Right atrium auricular region (tissue), 2 donors: ENCODE data around the gene ZBTB11. TPM values are rescaled to one million over a fixed set of nuclear protein-coding genes. Genes with fewer than 3 reads are reported as not detected.
A peak's percentile ranks its signal among the peaks of the same experiment; 100 is the strongest.

ENCODE experiments used
- DNase-seq: peaks from one replicate; pipeline ENCODE4 v3.0.0-alpha.2; 2019; ENCODE audit warnings: low spot score
- H3K27ac ChIP-seq, 2 donors: fragments of 200-600 bp; sonication (generic); 1 replicate in 1 of 2; 2 replicates in 1 of 2; pipeline ENCODE4 v1.5.1; 2016 to 2019
- H3K27me3 ChIP-seq, 2 donors: fragments of 200-600 bp; sonication (generic); one replicate each; pipeline versions ENCODE4 v1.5.1 to v1.6.0; 2017 to 2019
- H3K36me3 ChIP-seq: fragments of 200-600 bp; sonication (generic); one replicate; pipeline ENCODE4 v1.5.1; 2016
- H3K4me1 ChIP-seq, 2 donors: fragments of 200-600 bp; sonication (generic); one replicate each; pipeline versions ENCODE4 v1.5.1 to v1.6.0; 2017 to 2019
- H3K4me3 ChIP-seq, 2 donors: fragments of 200-600 bp; sonication (generic); 1 replicate in 1 of 2; 2 replicates in 1 of 2; pipeline ENCODE4 v1.5.1; 2017 to 2019; ENCODE audit warnings: mild to moderate bottlenecking in 1 of 2, moderate library complexity in 1 of 2
- H3K9me3 ChIP-seq, 2 donors: fragments of 200-600 bp; sonication (generic); one replicate each; pipeline ENCODE4 v1.5.1; 2019
- CTCF ChIP-seq, 2 donors: fragments of 200-600 bp; sonication (generic); IDR thresholded peaks; one replicate each; pipeline ENCODE4 v1.5.1; 2019; ENCODE audit warnings: antibody characterized with exemption in 2 of 2
- total RNA-seq, 2 donors: library from RNA; depleted of rRNA; stranded (reverse); fragments of >200 nt; gene quantifications; one replicate each; pipeline ENCODE4 v1.1.0, GENCODE V29; 2016

ZBTB11 gene
- total RNA-seq, result 10 to 100 TPM in 1 of 2 donors, 1 to 10 TPM in 1; 9.8 to 10.4 TPM

GRCh38 chr3:101676765-101677435 lies at the start of gene ZBTB11:
Gene ZBTB11, minus strand, starts transcription at chr3:101677132. Its CDS starts 218 bp downstream, at chr3:101676914.
- Histone ChIP-seq H3K4me1 (peaks cover 0 to 25% of the 10 kb centered on the region in 2 donors), H3K27ac (peak within 1 kb of the TSS; percentile 95 to 96), H3K36me3 (peaks cover 27% of the 10 kb centered on the region), H3K9me3 (no peaks in the 10 kb centered on the region), H3K4me3 (peak within 1 kb of the TSS; percentile 98 to 99), H3K27me3 (no peaks in the 10 kb centered on the region)
- peak in 1 of 2 donors; percentile 55 for TF ChIP-seq CTCF (IDR thresholded peaks at IDR 0.05)
- peak; percentile 100 for DNase-seq

GRCh38 chr3:101725890-101726275 lies 49.0 kb upstream of the ZBTB11 start:
- no peak for DNase-seq
- no peak for TF ChIP-seq CTCF (IDR thresholded peaks at IDR 0.05)
- peak overlapping the region; percentile 60 to 72 for H3K4me3 ChIP-seq
- peaks cover 0 to 14% of the 10 kb centered on the region in 2 donors for H3K4me1 ChIP-seq
- H3K27me3 ChIP-seq, result no peaks in the 10 kb centered on the region
- no peak overlapping the region for H3K27ac ChIP-seq
- H3K36me3 ChIP-seq, result no peaks in the 10 kb centered on the region
- H3K9me3 ChIP-seq, result no peaks in the 10 kb centered on the region

DNA sequence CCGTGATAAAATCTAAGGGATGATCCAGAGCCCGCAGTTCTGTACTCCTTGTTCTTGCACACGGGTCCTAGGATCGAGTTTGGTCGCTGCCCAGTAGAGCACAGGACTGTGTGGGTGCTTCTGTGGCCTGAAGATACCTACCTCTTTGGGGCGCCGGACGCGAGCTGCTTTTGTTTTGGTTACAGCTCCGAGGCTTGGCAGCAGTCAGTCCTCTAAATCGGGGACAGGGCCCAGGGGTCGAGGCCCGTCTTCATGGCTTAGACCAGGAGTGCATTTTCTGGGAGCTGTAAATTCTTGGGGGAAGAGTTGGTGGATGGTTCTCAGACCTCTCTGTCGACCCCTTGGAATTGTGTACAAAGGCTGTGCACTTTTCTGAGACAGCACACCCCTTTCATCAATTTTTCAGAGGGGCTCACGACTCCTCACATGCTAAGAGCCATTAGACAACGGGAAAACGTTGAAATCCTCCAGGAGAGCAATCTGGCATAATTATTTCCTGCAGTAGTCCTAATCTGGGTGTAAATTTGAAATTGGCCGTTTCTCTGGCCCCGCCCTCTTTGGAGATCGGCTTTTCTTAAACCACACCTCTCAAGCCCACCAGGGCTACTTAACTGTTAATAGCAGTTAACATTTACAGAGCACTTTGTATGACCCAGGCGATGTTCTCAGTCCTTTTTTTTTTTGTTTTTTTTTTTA lies 48.4 kb upstream of the ZBTB11 start:
- no peak for DNase-seq
- peaks cover 0 to 14% of the 10 kb centered on the region in 2 donors for H3K4me1 ChIP-seq
- no peaks in the 10 kb centered on the region for H3K9me3 ChIP-seq
- no peaks in the 10 kb centered on the region for H3K36me3 ChIP-seq
- TF ChIP-seq CTCF (IDR thresholded peaks at IDR 0.05), result no peak
- no peaks in the 10 kb centered on the region for H3K27me3 ChIP-seq
- H3K4me3 ChIP-seq, result peak overlapping the region; percentile 60 to 72
- peak overlapping the region; percentile 72 to 78 for H3K27ac ChIP-seq

- peak within 1 kb of the TSS; percentile 60 to 72 for H3K4me3 ChIP-seq
- H3K27me3 ChIP-seq, result no peaks in the 10 kb centered on the region
- H3K4me1 ChIP-seq, result peaks cover 0 to 14% of the 10 kb centered on the region in 2 donors
- DNase-seq, result peak; percentile 92
- no peaks in the 10 kb centered on the region for H3K36me3 ChIP-seq
- peak in 1 of 2 donors; percentile 13 for TF ChIP-seq CTCF (IDR thresholded peaks at IDR 0.05)
- H3K27ac ChIP-seq, result peak within 1 kb of the TSS; percentile 72 to 78
- H3K9me3 ChIP-seq, result no peaks in the 10 kb centered on the region
These were observed 47.6 kb upstream of the ZBTB11 start, which contains the start of gene CEP97 for GRCh38 chr3:101724329-101725193. Gene CEP97, plus strand, starts transcription at chr3:101724614. Its CDS starts 63 bp downstream, at chr3:101724677.

DNA sequence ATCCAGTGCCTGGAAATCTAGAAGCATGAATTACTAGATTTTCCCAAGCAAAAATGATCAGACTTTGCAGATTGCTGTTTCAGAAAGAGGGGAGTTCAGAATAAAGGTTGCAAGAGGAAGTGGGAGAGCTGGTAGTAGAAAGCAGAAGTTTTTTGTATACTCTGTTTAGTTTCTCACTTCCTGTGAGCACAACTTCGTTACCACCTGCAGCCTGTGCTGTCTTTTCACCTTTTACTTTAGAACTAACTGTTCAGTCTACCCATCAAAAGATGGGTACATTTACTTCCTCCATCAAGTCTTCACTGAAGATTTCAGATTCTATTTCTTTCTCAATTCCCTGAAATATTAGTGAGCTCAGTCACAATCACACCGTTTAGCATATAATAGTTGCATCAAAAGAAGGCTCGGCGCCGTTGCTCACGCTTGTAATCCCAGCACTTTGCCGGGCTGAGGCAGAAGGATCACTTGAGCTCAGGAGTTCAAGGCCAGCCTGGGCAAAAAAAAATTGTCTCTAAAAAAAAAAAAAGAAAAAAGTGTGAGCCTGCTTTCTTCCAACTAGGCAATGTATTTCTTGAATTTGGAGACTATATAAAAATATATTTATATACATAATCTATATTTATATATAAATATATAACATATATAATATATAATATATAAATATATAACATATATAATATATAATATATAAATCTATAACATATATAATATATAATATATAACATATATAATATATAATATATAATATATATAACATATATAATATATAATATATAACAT lies 45.7 kb upstream of the ZBTB11 start:
- H3K27ac ChIP-seq, result no peak overlapping the region
- no peak for DNase-seq
- H3K9me3 ChIP-seq, result no peaks in the 10 kb centered on the region
- no peaks in the 10 kb centered on the region for H3K36me3 ChIP-seq
- no peak for TF ChIP-seq CTCF (IDR thresholded peaks at IDR 0.05)
- H3K4me3 ChIP-seq, result no peak overlapping the region
- peaks cover 0 to 14% of the 10 kb centered on the region in 2 donors for H3K4me1 ChIP-seq
- no peaks in the 10 kb centered on the region for H3K27me3 ChIP-seq
